NCI-H446 (cell line): ENCODE data around the gene FAM83C.

ENCODE experiments used
- DNase-seq, 2 experiments: peaks; one replicate each; lab custom pipeline; 2025; lab: John Stamatoyannopoulos, UW

FAM83C gene

GRCh38 chr20:35283441-35284266 is 8.6 kb downstream of the FAM83C start:
- DNase-seq, result no peak

GRCh38 chr20:35281506-35282101 is 10.6 kb downstream of the FAM83C start:
- no peak for DNase-seq

GRCh38 chr20:35280523-35280922 is 11.7 kb downstream of the FAM83C start:
- no peak for DNase-seq

GRCh38 chr20:35279533-35280174 is 12.6 kb downstream of the FAM83C start:
- no peak for DNase-seq

GRCh38 chr20:35279040-35279439 is 13.2 kb downstream of the FAM83C start:
- DNase-seq, result no peak

GRCh38 chr20:35277531-35278395 is 14.5 kb downstream of the FAM83C start, which contains the start of gene MMP24OS:
TSS of gene MMP24OS (minus strand) at chr20:35278122. CDS start at chr20:35277929, 193 bp downstream.
- no peak for DNase-seq

GRCh38 chr20:35277127-35277526 is 15.1 kb downstream of the FAM83C start:
- DNase-seq, result no peak

- DNase-seq, result no peak
Observed at GRCh38 chr20:35276408-35276807, 15.8 kb downstream of the FAM83C start.

GRCh38 chr20:35275741-35276251 is 16.4 kb downstream of the FAM83C start:
- DNase-seq, result no peak

- no peak for DNase-seq
Observed at GRCh38 chr20:35274172-35275092, 17.8 kb downstream of the FAM83C start.

GRCh38 chr20:35273449-35274171 is 18.6 kb downstream of the FAM83C start:
- peak; percentile 10 to 79 for DNase-seq

GRCh38 chr20:35271904-35272303 is 20.3 kb downstream of the FAM83C start:
- DNase-seq, result no peak

- DNase-seq, result no peak
Observed at GRCh38 chr20:35271073-35271882, 20.9 kb downstream of the FAM83C start.

GRCh38 chr20:35270021-35270902 is 22.0 kb downstream of the FAM83C start:
- DNase-seq, result no peak

GRCh38 chr20:35269055-35269781 is 23.0 kb downstream of the FAM83C start:
- DNase-seq, result peak in 1 of 2 experiments; percentile 63

- DNase-seq, result no peak
Observed at GRCh38 chr20:35267092-35267491, 25.1 kb downstream of the FAM83C start.

- no peak for DNase-seq
Observed at GRCh38 chr20:35264755-35265154, 27.5 kb downstream of the FAM83C start.
